ENCODE data around the gene TIMP2. TPM values are rescaled to one million over a fixed set of nuclear protein-coding genes. Genes with fewer than 3 reads are reported as not detected.

Gene TIMP2
- total and polyA plus RNA-seq, 4 experiments from 2014 or later = 0.22 to 6.0 (median 5.9) TPM; not detected in 1

DNA sequence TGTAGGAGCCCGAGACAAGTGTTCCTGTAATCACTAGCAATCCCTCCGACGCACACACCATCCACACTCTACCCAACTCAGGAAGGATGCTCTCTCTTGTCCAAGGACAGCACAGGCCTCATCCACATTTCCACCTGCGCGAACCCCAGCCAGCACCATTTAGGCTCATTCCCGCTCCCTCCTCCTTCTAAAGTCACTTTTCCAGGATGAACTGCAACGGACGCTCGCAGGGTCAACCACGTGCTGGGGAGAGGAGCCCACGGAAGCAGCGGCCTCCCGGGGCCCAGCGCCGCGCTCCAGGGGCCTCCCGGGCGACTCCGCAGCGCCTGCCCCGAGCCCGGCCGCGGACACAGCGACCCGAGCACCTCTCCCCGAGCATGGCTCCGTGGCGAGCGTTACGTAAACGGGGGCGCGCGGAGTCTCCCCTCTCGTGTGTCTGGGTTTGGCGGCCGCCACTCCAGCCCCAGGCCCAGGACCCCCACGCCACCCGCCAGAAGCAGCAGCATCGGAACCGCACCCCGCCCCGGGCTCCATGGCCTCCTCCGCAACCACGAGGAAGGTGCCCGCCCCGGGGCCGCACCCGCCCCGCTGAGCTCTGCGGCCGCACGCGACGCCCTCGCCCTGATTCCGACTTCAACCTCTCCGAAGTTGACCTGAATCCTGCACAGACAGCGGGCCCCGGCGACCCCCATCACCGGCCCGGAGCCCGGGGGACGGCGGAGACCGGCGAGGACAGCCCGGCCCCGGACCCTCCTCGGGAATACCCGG, 85.2 kb downstream of the TIMP2 start:
- H3K27ac ChIP-seq (ENCODE audit: low read depth, low read length) = peak overlapping the region; percentile 95
- H3K4me3 Mint-ChIP-seq = peak overlapping the region; percentile 93 to 99 (median 96)
- H3K4me1 Mint-ChIP-seq = peaks cover 40 to 77% (median 51%) of the 10 kb centered on the region in 4 donors
- peaks cover 40% of the 10 kb centered on the region for H3K4me1 ChIP-seq (ENCODE audit: insufficient read depth, low read length)
- H3K36me3 ChIP-seq (ENCODE audit: insufficient read depth, low read length) = peaks cover 28% of the 10 kb centered on the region
- intact Hi-C loops (cut with micrococcal nuclease) = loop anchor here (1.0 to 5.0 kb wide), 4 partner anchors 21 to 92 kb away; no protein-coding TSS in a partner anchor
- H3K4me3 ChIP-seq (ENCODE audit: low read length in 2 of 2) = peak overlapping the region; percentile 74 to 76
- H3K9me3 ChIP-seq (ENCODE audit: control insufficient read depth in 1 of 2, low read length in 2 of 2) = no peaks in the 10 kb centered on the region
- ChIA-PET CTCF (ENCODE audit: partially characterized antibody) (no interaction called here), POLR2A (ENCODE audit: partially characterized antibody) (interaction anchor here (0.5 to 2.2 kb wide), 12 partner anchors 9 to 122 kb away, joined by 3 to 27 read pairs (median 6); no protein-coding TSS in a partner anchor)
- H3K9me3 Mint-ChIP-seq = no peaks in the 10 kb centered on the region
- peaks cover 31 to 44% of the 10 kb centered on the region in 2 donors for H3K36me3 Mint-ChIP-seq
- H3K27ac Mint-ChIP-seq = peak overlapping the region; percentile 89 to 99 (median 98)
- peak; percentile 65 to 73 (median 68) for DNase-seq
- H3K27me3 Mint-ChIP-seq = no peaks in the 10 kb centered on the region
- H3K27me3 ChIP-seq (ENCODE audit: insufficient read depth, low read length) = no peaks in the 10 kb centered on the region

DNA sequence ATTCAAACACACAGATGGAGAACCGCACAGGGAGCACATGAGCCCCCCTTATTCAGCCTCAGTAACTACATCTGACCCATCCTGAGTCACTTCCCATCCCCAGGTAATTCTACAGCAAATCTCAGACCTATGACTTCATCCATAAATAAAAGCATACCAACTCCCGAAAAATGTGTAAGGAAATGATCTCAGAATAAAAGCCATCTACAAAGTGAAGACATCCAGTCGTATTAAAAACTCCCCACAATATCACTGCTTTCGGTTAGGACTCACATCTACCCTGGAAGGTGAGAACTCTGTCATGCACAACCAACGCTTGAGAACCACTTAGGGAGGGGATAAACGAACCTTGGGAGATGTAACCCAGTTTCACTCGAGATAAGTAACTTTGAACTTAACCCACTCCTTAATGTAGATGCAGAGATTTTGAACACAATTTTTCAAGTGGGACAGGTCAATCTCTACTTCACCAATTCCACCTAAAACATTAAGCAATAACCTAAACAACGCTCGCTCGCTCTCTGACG, 85.9 kb downstream of the TIMP2 start:
- Histone ChIP-seq H3K9me3 (ENCODE audit: control insufficient read depth in 1 of 2, low read length in 2 of 2) (no peaks in the 10 kb centered on the region), H3K36me3 (ENCODE audit: insufficient read depth, low read length) (peaks cover 29% of the 10 kb centered on the region), H3K4me1 (ENCODE audit: insufficient read depth, low read length) (peaks cover 40% of the 10 kb centered on the region), H3K27me3 (ENCODE audit: insufficient read depth, low read length) (no peaks in the 10 kb centered on the region), H3K27ac (ENCODE audit: low read depth, low read length) (peak overlapping the region; percentile 95), H3K4me3 (ENCODE audit: low read length in 2 of 2) (peak overlapping the region; percentile 74 to 76)
- Mint-ChIP-seq H3K9me3 (no peaks in the 10 kb centered on the region), H3K27me3 (no peaks in the 10 kb centered on the region), H3K36me3 (peaks cover 31 to 49% of the 10 kb centered on the region in 2 donors), H3K27ac (peak overlapping the region; percentile 89 to 99 (median 98)), H3K4me3 (peak overlapping the region; percentile 93 to 99 (median 96)), H3K4me1 (peaks cover 40 to 74% (median 51%) of the 10 kb centered on the region in 4 donors)
- POLR2A ChIA-PET (ENCODE audit: partially characterized antibody) = interaction anchor here (0.6 to 6.3 kb wide), 4 partner anchors 10 to 41 kb away, joined by 3 to 27 read pairs (median 5); no protein-coding TSS in a partner anchor
- intact Hi-C loops (cut with micrococcal nuclease) = no loop called here
- CTCF ChIA-PET (ENCODE audit: partially characterized antibody) = no interaction called here
- peak; percentile 35 to 67 (median 56) for DNase-seq

DNA sequence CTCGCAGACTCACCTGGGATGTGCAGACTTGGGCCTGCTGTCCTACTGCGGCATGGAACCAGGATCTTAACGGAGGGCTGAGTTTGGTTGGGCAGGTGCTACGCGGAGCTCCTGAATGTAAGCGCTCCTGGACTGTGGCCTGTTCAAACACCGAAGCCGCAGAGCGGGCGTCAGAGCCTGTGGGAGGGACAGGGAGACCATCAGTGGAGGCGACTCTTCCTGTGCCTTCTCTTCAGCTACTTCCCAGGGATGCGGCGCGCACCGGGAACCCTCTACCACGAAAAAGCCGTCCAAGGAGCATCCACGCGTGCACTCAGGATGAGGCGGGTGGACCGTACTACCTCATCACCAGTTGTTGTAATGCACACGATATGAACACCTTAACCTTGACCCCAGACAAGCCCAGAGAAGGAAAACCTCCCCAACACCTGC, 86.6 kb downstream of the TIMP2 start:
- H3K27ac Mint-ChIP-seq = peak overlapping the region; percentile 73 to 99 (median 98)
- H3K27me3 ChIP-seq (ENCODE audit: insufficient read depth, low read length) = no peaks in the 10 kb centered on the region
- no peaks in the 10 kb centered on the region for H3K9me3 ChIP-seq (ENCODE audit: control insufficient read depth in 1 of 2, low read length in 2 of 2)
- H3K4me1 ChIP-seq (ENCODE audit: insufficient read depth, low read length) = peaks cover 40% of the 10 kb centered on the region
- peak overlapping the region in 1 of 2 donors; percentile 76 for H3K4me3 ChIP-seq (ENCODE audit: low read length in 2 of 2)
- H3K4me1 Mint-ChIP-seq = peaks cover 40 to 69% (median 48%) of the 10 kb centered on the region in 4 donors
- peak overlapping the region; percentile 93 to 99 (median 96) for H3K4me3 Mint-ChIP-seq
- ChIA-PET POLR2A (ENCODE audit: partially characterized antibody) (interaction anchor here (0.6 to 6.3 kb wide), 8 partner anchors 9 to 103 kb away, joined by 3 to 27 read pairs (median 4); no protein-coding TSS in a partner anchor), CTCF (ENCODE audit: partially characterized antibody) (no interaction called here)
- H3K36me3 Mint-ChIP-seq = peaks cover 38 to 55% of the 10 kb centered on the region in 2 donors
- DNase-seq = no peak
- peaks cover 35% of the 10 kb centered on the region for H3K36me3 ChIP-seq (ENCODE audit: insufficient read depth, low read length)
- peak overlapping the region; percentile 95 for H3K27ac ChIP-seq (ENCODE audit: low read depth, low read length)
- H3K27me3 Mint-ChIP-seq = no peaks in the 10 kb centered on the region
- no peaks in the 10 kb centered on the region for H3K9me3 Mint-ChIP-seq
- intact Hi-C loops (cut with micrococcal nuclease) = no loop called here

DNA sequence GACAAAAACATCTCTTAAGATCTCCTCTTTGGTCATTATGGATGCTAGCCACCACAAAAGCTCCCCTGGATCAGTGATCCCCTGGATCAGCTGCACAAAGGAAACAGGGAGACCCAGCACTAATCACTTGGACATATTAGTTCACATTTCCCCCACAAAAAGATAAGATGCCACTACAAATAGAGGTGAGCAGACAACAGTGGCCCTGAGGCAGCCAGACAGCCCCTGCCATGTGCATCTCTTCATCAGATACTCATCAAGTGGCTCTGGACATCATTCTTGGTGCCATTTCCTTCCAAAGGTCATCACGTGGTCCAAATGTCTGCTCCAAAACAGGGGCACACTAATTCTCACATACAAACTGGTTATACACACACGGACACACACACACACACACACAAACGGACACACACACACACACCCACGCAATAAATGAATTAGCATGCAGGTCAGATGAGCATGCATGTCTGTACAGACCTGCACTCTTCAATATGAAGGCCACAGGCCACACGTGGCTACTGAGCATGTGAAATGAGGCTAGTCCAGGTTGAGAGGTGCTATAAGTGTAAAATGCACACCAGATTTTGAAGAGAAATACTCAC, 88.7 kb downstream of the TIMP2 start:
- Histone ChIP-seq H3K9me3 (ENCODE audit: control insufficient read depth in 1 of 2, low read length in 2 of 2) (no peaks in the 10 kb centered on the region), H3K36me3 (ENCODE audit: insufficient read depth, low read length) (peaks cover 51% of the 10 kb centered on the region), H3K27me3 (ENCODE audit: insufficient read depth, low read length) (no peaks in the 10 kb centered on the region), H3K27ac (ENCODE audit: low read depth, low read length) (no peak overlapping the region), H3K4me3 (ENCODE audit: low read length in 2 of 2) (no peak overlapping the region), H3K4me1 (ENCODE audit: insufficient read depth, low read length) (peaks cover 28% of the 10 kb centered on the region)
- H3K36me3 Mint-ChIP-seq = peaks cover 57 to 76% of the 10 kb centered on the region in 2 donors
- H3K4me3 Mint-ChIP-seq = peak overlapping the region in 2 of 8 donors; percentile 27 to 42
- CTCF ChIA-PET (ENCODE audit: partially characterized antibody) = interaction anchor here (0.7 to 0.9 kb wide), 2 partner anchors 19 to 37 kb away, joined by 3 read pairs; no protein-coding TSS in a partner anchor
- peak overlapping the region in 4 of 7 donors; percentile 47 to 93 (median 76) for H3K27ac Mint-ChIP-seq
- no peaks in the 10 kb centered on the region for H3K9me3 Mint-ChIP-seq
- peaks cover 34 to 67% (median 43%) of the 10 kb centered on the region in 4 donors for H3K4me1 Mint-ChIP-seq
- POLR2A ChIA-PET (ENCODE audit: partially characterized antibody) = interaction anchor here (6.3 kb wide), 1 partner anchor 17 kb away, joined by 27 read pairs; no protein-coding TSS in a partner anchor
- intact Hi-C loops (cut with micrococcal nuclease) = no loop called here
- DNase-seq = no peak
- no peaks in the 10 kb centered on the region for H3K27me3 Mint-ChIP-seq

DNA sequence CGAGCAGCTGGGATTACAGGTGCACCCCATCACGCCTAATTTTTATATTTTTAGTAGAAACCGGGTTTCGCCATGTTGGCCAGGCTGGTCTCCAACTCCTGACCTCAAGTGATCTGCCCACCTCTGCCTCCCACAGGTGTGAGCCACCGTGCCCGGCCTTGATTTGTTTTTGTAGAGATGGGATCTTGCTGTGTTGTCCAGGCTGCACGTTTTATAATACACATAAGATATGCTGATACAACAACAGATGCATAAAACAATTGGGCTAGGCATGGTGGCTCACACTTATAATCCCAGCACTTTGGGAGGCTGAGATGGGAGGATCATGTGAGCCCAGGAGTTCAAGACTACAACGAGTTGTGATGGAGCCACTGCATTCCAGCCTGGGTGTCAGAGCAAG, 90.6 kb downstream of the TIMP2 start:
- Mint-ChIP-seq H3K9me3 (no peaks in the 10 kb centered on the region), H3K27ac (no peak overlapping the region), H3K27me3 (no peaks in the 10 kb centered on the region), H3K4me3 (no peak overlapping the region), H3K36me3 (peaks cover 66 to 84% of the 10 kb centered on the region in 2 donors), H3K4me1 (peaks cover 36 to 63% (median 44%) of the 10 kb centered on the region in 4 donors)
- Histone ChIP-seq H3K36me3 (ENCODE audit: insufficient read depth, low read length) (peaks cover 57% of the 10 kb centered on the region), H3K27ac (ENCODE audit: low read depth, low read length) (no peak overlapping the region), H3K9me3 (ENCODE audit: control insufficient read depth in 1 of 2, low read length in 2 of 2) (no peaks in the 10 kb centered on the region), H3K4me3 (ENCODE audit: low read length in 2 of 2) (no peak overlapping the region), H3K4me1 (ENCODE audit: insufficient read depth, low read length) (peaks cover 24% of the 10 kb centered on the region), H3K27me3 (ENCODE audit: insufficient read depth, low read length) (no peaks in the 10 kb centered on the region)
- CTCF ChIA-PET (ENCODE audit: partially characterized antibody) = interaction anchor here (0.8 kb wide), 1 partner anchor 127 kb away, joined by 4 read pairs; no protein-coding TSS in a partner anchor
- POLR2A ChIA-PET (ENCODE audit: partially characterized antibody) = interaction anchor here (6.3 kb wide), 1 partner anchor 15 kb away, joined by 27 read pairs; no protein-coding TSS in a partner anchor
- no peak for DNase-seq
- intact Hi-C loops (cut with micrococcal nuclease) = no loop called here

DNA sequence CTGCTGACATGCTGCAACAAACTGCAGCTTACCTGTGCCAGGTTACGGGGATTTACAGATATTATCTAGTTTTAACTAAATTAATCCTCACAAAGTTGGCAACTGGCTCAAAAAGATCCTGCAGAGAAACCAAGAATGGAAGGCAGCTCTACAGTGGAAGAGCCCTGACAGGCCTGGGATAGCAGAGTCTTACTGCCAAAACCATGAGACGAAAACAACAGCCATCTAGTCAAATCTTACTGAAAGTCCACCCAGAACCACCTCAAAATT, 92.7 kb downstream of the TIMP2 start:
- Histone ChIP-seq H3K27ac (ENCODE audit: low read depth, low read length) (no peak overlapping the region), H3K4me3 (ENCODE audit: low read length in 2 of 2) (no peak overlapping the region), H3K4me1 (ENCODE audit: insufficient read depth, low read length) (peaks cover 4% of the 10 kb centered on the region), H3K36me3 (ENCODE audit: insufficient read depth, low read length) (peaks cover 73% of the 10 kb centered on the region), H3K9me3 (ENCODE audit: control insufficient read depth in 1 of 2, low read length in 2 of 2) (no peaks in the 10 kb centered on the region), H3K27me3 (ENCODE audit: insufficient read depth, low read length) (no peaks in the 10 kb centered on the region)
- H3K27ac Mint-ChIP-seq = peak overlapping the region in 1 of 7 donors; percentile 62
- no peaks in the 10 kb centered on the region for H3K27me3 Mint-ChIP-seq
- intact Hi-C loops (cut with micrococcal nuclease) = no loop called here
- ChIA-PET CTCF (ENCODE audit: partially characterized antibody) (no interaction called here), POLR2A (ENCODE audit: partially characterized antibody) (interaction anchor here (2.1 to 3.0 kb wide), 2 partner anchors 8 to 13 kb away, joined by 9 to 11 read pairs; partner anchors contain the start of gene USP36)
- H3K4me1 Mint-ChIP-seq = peaks cover 18 to 51% (median 28%) of the 10 kb centered on the region in 4 donors
- no peak for DNase-seq
- peaks cover 72 to 91% of the 10 kb centered on the region in 2 donors for H3K36me3 Mint-ChIP-seq
- no peaks in the 10 kb centered on the region for H3K9me3 Mint-ChIP-seq
- H3K4me3 Mint-ChIP-seq = no peak overlapping the region

Data from CD4-positive, alpha-beta memory T cell (primary cell).